Loucy (cell line): ENCODE data around the gene CPLX4.

Experiments
- H2AFZ ChIP-seq: fragments of 200-600 bp; sonication (generic); 2 replicates; pipeline ENCODE4 v1.6.0; 2016; ENCODE audit warnings: antibody characterized with exemption, mild to moderate bottlenecking, low read length, moderate library complexity
- H3F3A ChIP-seq: fragments of 200-600 bp; 2 replicates; pipeline ENCODE4 v1.6.0; 2016; ENCODE audit warnings: antibody characterized with exemption, low read depth, mild to moderate bottlenecking
- H3K27me3 ChIP-seq: fragments of 200-600 bp; sonication (generic); 2 replicates; pipeline ENCODE4 v1.6.1; 2014; ENCODE audit warnings: low read length, mild to moderate bottlenecking; ENCODE audit not compliant: insufficient read depth, poor library complexity, severe bottlenecking
- H3K36me3 ChIP-seq: fragments of 200-600 bp; sonication (generic); 2 replicates; pipeline ENCODE4 v1.6.1; 2016; ENCODE audit warnings: low read length; ENCODE audit not compliant: insufficient read depth
- H3K4me1 ChIP-seq: fragments of 200-600 bp; sonication (generic); 2 replicates; pipeline ENCODE4 v1.5.1; 2014; ENCODE audit warnings: low read length, mild to moderate bottlenecking; ENCODE audit not compliant: insufficient read depth, poor library complexity, severe bottlenecking
- H3K4me2 ChIP-seq: fragments of 200-600 bp; sonication (generic); 2 replicates; pipeline ENCODE4 v1.6.0; 2014; ENCODE audit warnings: antibody characterized with exemption, low read length, low read depth, mild to moderate bottlenecking; ENCODE audit not compliant: poor library complexity, severe bottlenecking
- H3K4me3 ChIP-seq: fragments of 200-600 bp; sonication (generic); 2 replicates; pipeline ENCODE4 v1.5.1; 2014; ENCODE audit warnings: low read length, mild to moderate bottlenecking, mixed read lengths; ENCODE audit not compliant: poor library complexity, severe bottlenecking
- H3K79me2 ChIP-seq: fragments of 200-600 bp; sonication (generic); 2 replicates; pipeline ENCODE4 v1.6.1; 2014; ENCODE audit warnings: low read length; ENCODE audit not compliant: insufficient read depth
- H3K9ac ChIP-seq: fragments of 200-600 bp; sonication (generic); 2 replicates; pipeline ENCODE4 v1.6.0; 2014; ENCODE audit warnings: mild to moderate bottlenecking, low read depth, low read length, moderate library complexity; ENCODE audit not compliant: poor library complexity, severe bottlenecking
- H3K9me2 ChIP-seq: fragments of 200-600 bp; sonication (generic); replicated peaks from 2 replicates; pipeline ENCODE4 v1.6.1; 2016; ENCODE audit warnings: low read depth, low read length, mixed read lengths
- H3K9me3 ChIP-seq: fragments of 200-600 bp; sonication (generic); 2 replicates; pipeline ENCODE4 v1.6.1; 2014; ENCODE audit warnings: mild to moderate bottlenecking, antibody characterized with exemption, low read length, low read depth; ENCODE audit not compliant: insufficient read depth
- H4K20me1 ChIP-seq: fragments of 200-600 bp; sonication (generic); 2 replicates; pipeline ENCODE4 v1.6.0; 2014; ENCODE audit warnings: antibody characterized with exemption, low read length, mild to moderate bottlenecking; ENCODE audit not compliant: insufficient read depth, poor library complexity, severe bottlenecking
- CTCF ChIP-seq: fragments of 200-600 bp; sonication (generic); conservative IDR thresholded peaks from 2 replicates; pipeline ENCODE4 v1.5.1; 2014; ENCODE audit warnings: mild to moderate bottlenecking, antibody characterized with exemption, low read length
- EZH2phosphoT487 ChIP-seq: fragments of 200-600 bp; IDR thresholded peaks from 2 replicates; pipeline ENCODE4 v1.6.1; 2018; ENCODE audit warnings: antibody characterized with exemption, mild to moderate bottlenecking, moderate library complexity, borderline replicate concordance

Gene CPLX4

GRCh38 chr18:59358414-59358711 lies 39.9 kb upstream of the CPLX4 start:
- TF ChIP-seq EZH2phosphoT487 = no peak
- TF ChIP-seq CTCF = no peak
- Histone ChIP-seq H4K20me1 (peaks cover 54% of the 10 kb centered on the region), H3K4me1 (peaks cover 52% of the 10 kb centered on the region), H3K79me2 (peaks cover 53% of the 10 kb centered on the region), H3F3A (no peaks in the 10 kb centered on the region), H3K27me3 (peaks cover 9% of the 10 kb centered on the region), H3K4me2 (peak overlapping the region; percentile 87), H3K9ac (peak overlapping the region; percentile 95), H3K9me3 (no peaks in the 10 kb centered on the region), H3K36me3 (peaks cover 13% of the 10 kb centered on the region), H2AFZ (peak overlapping the region; percentile 92), H3K4me3 (peak overlapping the region; percentile 97), H3K9me2 (no peaks in the 10 kb centered on the region)

GRCh38 chr18:59357928-59358327 lies 39.5 kb upstream of the CPLX4 start:
- peaks cover 58% of the 10 kb centered on the region for H4K20me1 ChIP-seq
- H3F3A ChIP-seq = 0 out of 2 replicates have a peak, but pooled peaks cover 3% of the 10 kb centered on the region
- H3K27me3 ChIP-seq = peaks cover 5% of the 10 kb centered on the region
- H3K36me3 ChIP-seq = peaks cover 17% of the 10 kb centered on the region
- no peak overlapping the region for H2AFZ ChIP-seq
- H3K9ac ChIP-seq = peak overlapping the region; percentile 95
- peak overlapping the region; percentile 87 for H3K4me2 ChIP-seq
- no peak for TF ChIP-seq EZH2phosphoT487
- no peak for TF ChIP-seq CTCF
- H3K4me3 ChIP-seq = peak overlapping the region; percentile 97
- no peaks in the 10 kb centered on the region for H3K9me2 ChIP-seq
- H3K79me2 ChIP-seq = peaks cover 53% of the 10 kb centered on the region
- H3K9me3 ChIP-seq = no peaks in the 10 kb centered on the region
- peaks cover 56% of the 10 kb centered on the region for H3K4me1 ChIP-seq

- peaks cover 5% of the 10 kb centered on the region for H3K27me3 ChIP-seq
Observed at GRCh38 chr18:59354731-59355130, 36.3 kb upstream of the CPLX4 start.

More at GRCh38 chr18:59354731-59355130, 36.3 kb upstream of the CPLX4 start:
- Histone ChIP-seq H4K20me1 (peaks cover 76% of the 10 kb centered on the region), H3K4me1 (peaks cover 65% of the 10 kb centered on the region), H3K79me2 (peaks cover 60% of the 10 kb centered on the region), H3K4me2 (peak overlapping the region; percentile 87), H3K9me3 (no peaks in the 10 kb centered on the region), H2AFZ (no peak overlapping the region), H3K9me2 (no peaks in the 10 kb centered on the region), H3K9ac (no peak overlapping the region), H3K36me3 (peaks cover 34% of the 10 kb centered on the region), H3F3A (0 out of 2 replicates have a peak, but pooled peaks cover 4% of the 10 kb centered on the region), H3K4me3 (peak overlapping the region; percentile 97)
- TF ChIP-seq CTCF (no peak), EZH2phosphoT487 (no peak)
